T-cell (primary cell): ENCODE results near the gene EYA3. TPM values are rescaled to one million over a fixed set of nuclear protein-coding genes. Genes with fewer than 3 reads are reported as not detected.
A peak's percentile ranks its signal among the peaks of the same experiment; 100 is the strongest.

Source experiments
- ATAC-seq, 4 experiments: fragments of 200-7000 bp in 3 of 4; fragments of 150-1000 bp in 1 of 4; cut with Tn5 transposase; replicated peaks in 1 of 4; 1 replicate in 3 of 4; 2 replicates in 1 of 4; pipeline ENCODE4 v1.10.0; 2021; ENCODE audit warnings: moderate library complexity in 3 of 4, mild to moderate bottlenecking in 2 of 4, moderate number of reproducible peaks in 1 of 4
- CTCF ChIA-PET, 2 donors: fragments of 300-600 bp; sonication (Branson Sonifier 250); formaldehyde crosslinking; loops; one replicate each; lab custom pipeline; 2022; ENCODE audit warnings: antibody characterized with exemption in 2 of 2; lab: Charles Lee
- POLR2A ChIA-PET, 2 donors: fragments of 300-600 bp; sonication (Branson Sonifier 250); formaldehyde crosslinking; loops; one replicate each; lab custom pipeline; 2022; ENCODE audit warnings: antibody characterized with exemption in 2 of 2; lab: Charles Lee
- DNase-seq, 35 experiments: peaks; one replicate each; pipeline versions ENCODE4 v3.0.0 to v3.0.0-alpha.2; 2013 to 2023
- H3K27ac ChIP-seq: one replicate; pipeline ENCODE4 v1.5.1; 2013; ENCODE audit warnings: low read length
- H3K27me3 ChIP-seq, 2 experiments: replicated peaks in 1 of 2; 1 replicate in 1 of 2; 2 replicates in 1 of 2; pipeline versions ENCODE4 v1.6.1 to v1.7.0; 2013; ENCODE audit warnings: low read length in 1 of 2, mixed read lengths in 1 of 2; ENCODE audit not compliant: control insufficient read depth in 2 of 2, insufficient read depth in 2 of 2; ENCODE audit errors: extremely low read depth in 1 of 2
- H3K36me3 ChIP-seq, 2 donors: 1 replicate in 1 of 2; 2 replicates in 1 of 2; pipeline versions ENCODE4 v1.6.1 to v1.7.0; 2013; ENCODE audit warnings: low read length in 1 of 2; ENCODE audit not compliant: control insufficient read depth in 2 of 2, insufficient read depth in 1 of 2; ENCODE audit errors: extremely low read depth in 1 of 2
- H3K4me1 ChIP-seq, 2 experiments: 1 replicate in 1 of 2; 2 replicates in 1 of 2; pipeline versions ENCODE4 v1.6.1 to v1.7.0; 2013; ENCODE audit warnings: low read length in 2 of 2, mixed read lengths in 1 of 2; ENCODE audit not compliant: insufficient read depth in 2 of 2, control insufficient read depth in 1 of 2; ENCODE audit errors: extremely low read depth in 1 of 2
- H3K4me3 ChIP-seq, 2 donors: 1 replicate in 1 of 2; 2 replicates in 1 of 2; pipeline versions ENCODE4 v1.5.1 to v1.7.0; 2013; ENCODE audit warnings: mild to moderate bottlenecking in 2 of 2, low read length in 1 of 2, moderate library complexity in 1 of 2; ENCODE audit not compliant: control insufficient read depth in 1 of 2; ENCODE audit errors: extremely low read depth in 1 of 2
- H3K9me3 ChIP-seq: 2 replicates; pipeline ENCODE4 v1.7.0; 2013
- H3K27ac Mint-ChIP-seq, 2 donors: one replicate each; pipeline ENCODE4 v1.8.0; 2020 to 2021; ENCODE audit warnings: mild to moderate bottlenecking in 2 of 2, mixed read lengths in 2 of 2
- H3K27me3 Mint-ChIP-seq, 2 donors: one replicate each; pipeline ENCODE4 v1.8.0; 2021 to 2022; ENCODE audit warnings: mixed read lengths in 2 of 2
- H3K36me3 Mint-ChIP-seq: one replicate; pipeline ENCODE4 v1.8.0; 2021; ENCODE audit warnings: mixed read lengths
- H3K4me1 Mint-ChIP-seq, 3 donors: one replicate each; pipeline ENCODE4 v1.8.0; 2020 to 2022; ENCODE audit warnings: mixed read lengths in 3 of 3, mild to moderate bottlenecking in 1 of 3
- H3K4me3 Mint-ChIP-seq, 3 donors: one replicate each; pipeline ENCODE4 v1.8.0; 2020 to 2022; ENCODE audit warnings: mild to moderate bottlenecking in 3 of 3, mixed read lengths in 3 of 3, moderate library complexity in 3 of 3
- H3K9me3 Mint-ChIP-seq, 3 donors: one replicate each; pipeline ENCODE4 v1.8.0; 2020 to 2022; ENCODE audit warnings: mixed read lengths in 3 of 3
- WGBS: methylation state at CpG from one replicate; pipeline ENCODE4 v1.1.5; 2013; ENCODE audit warnings: missing lambda C conversion rate; ENCODE audit not compliant: insufficient coverage; 5-methylcytosine and 5-hydroxymethylcytosine counted together
- total RNA-seq, 35 experiments: library from RNA in 6 of 35; stranded (reverse) in 6 of 35; fragments of 120-200 nt in 1 of 35; gene quantifications; one replicate each; pipeline versions ENCODE4 v1.2.1 to v1.2.4 and lab custom pipeline; 2013 to 2026

EYA3 gene
- total RNA-seq, 5 donors from 2014 or later (not counting 1 experiment from before 2014, with no cell fraction given): 15.0 to 20.2 (median 16.7) TPM

- ChIA-PET CTCF (no interaction called here), POLR2A (no interaction called here)
- Histone ChIP-seq H3K4me3 (no peak overlapping the region), H3K27ac (no peak overlapping the region), H3K27me3 (no peaks in the 10 kb centered on the region), H3K4me1 (no peaks in the 10 kb centered on the region), H3K9me3 (no peaks in the 10 kb centered on the region), H3K36me3 (peaks cover 0 to 17% of the 10 kb centered on the region in 2 donors)
- H3K4me1 Mint-ChIP-seq: peaks cover 0 to 7% (median 6%) of the 10 kb centered on the region in 3 donors
- H3K27ac Mint-ChIP-seq: no peak overlapping the region
- peaks cover 22% of the 10 kb centered on the region for H3K36me3 Mint-ChIP-seq
- H3K4me3 Mint-ChIP-seq: no peak overlapping the region
- no peak for DNase-seq
- no peaks in the 10 kb centered on the region for H3K27me3 Mint-ChIP-seq
- H3K9me3 Mint-ChIP-seq: no peaks in the 10 kb centered on the region
- ATAC-seq: no peak
Observed at GRCh38 chr1:28032281-28032680, 56.1 kb downstream of the EYA3 start.

- Histone ChIP-seq H3K4me3 (no peak overlapping the region), H3K9me3 (no peaks in the 10 kb centered on the region), H3K27me3 (no peaks in the 10 kb centered on the region), H3K27ac (no peak overlapping the region), H3K36me3 (peaks cover 0 to 17% of the 10 kb centered on the region in 2 donors), H3K4me1 (no peaks in the 10 kb centered on the region)
- H3K4me3 Mint-ChIP-seq: no peak overlapping the region
- H3K9me3 Mint-ChIP-seq: no peaks in the 10 kb centered on the region
- ChIA-PET CTCF (no interaction called here), POLR2A (no interaction called here)
- no peak overlapping the region for H3K27ac Mint-ChIP-seq
- no peak for DNase-seq
- H3K36me3 Mint-ChIP-seq: peaks cover 21% of the 10 kb centered on the region
- no peaks in the 10 kb centered on the region for H3K27me3 Mint-ChIP-seq
- H3K4me1 Mint-ChIP-seq: peaks cover 0 to 9% (median 7%) of the 10 kb centered on the region in 3 donors
- ATAC-seq: no peak
Observed at GRCh38 chr1:28031173-28031572, 57.2 kb downstream of the EYA3 start.

GRCh38 chr1:28028873-28029654 lies 59.3 kb downstream of the EYA3 start:
- Histone ChIP-seq H3K27ac (no peak overlapping the region), H3K4me3 (no peak overlapping the region), H3K9me3 (no peaks in the 10 kb centered on the region), H3K36me3 (peaks cover 0 to 19% of the 10 kb centered on the region in 2 donors), H3K27me3 (no peaks in the 10 kb centered on the region), H3K4me1 (no peaks in the 10 kb centered on the region)
- Mint-ChIP-seq H3K27ac (no peak overlapping the region), H3K4me1 (peaks cover 0 to 9% (median 7%) of the 10 kb centered on the region in 3 donors), H3K27me3 (no peaks in the 10 kb centered on the region), H3K9me3 (no peaks in the 10 kb centered on the region), H3K4me3 (no peak overlapping the region), H3K36me3 (peaks cover 22% of the 10 kb centered on the region)
- no CpG with 5 or more reads among the region's 3 CpGs for whole genome bisulfite sequencing
- ChIA-PET CTCF (no interaction called here), POLR2A (interaction anchor here in 1 of 2 donors (0.6 kb wide), 1 partner anchor 310 kb away, joined by 4 read pairs; no protein-coding TSS in a partner anchor)
- ATAC-seq (no peak), DNase-seq (no peak)

- no peaks in the 10 kb centered on the region for H3K27me3 Mint-ChIP-seq
- DNase-seq (no peak), ATAC-seq (no peak)
- H3K27me3 ChIP-seq: no peaks in the 10 kb centered on the region
- H3K27ac Mint-ChIP-seq: no peak overlapping the region
- H3K9me3 ChIP-seq: no peaks in the 10 kb centered on the region
- H3K36me3 Mint-ChIP-seq: peaks cover 22% of the 10 kb centered on the region
- ChIA-PET CTCF (interaction anchor here in 1 of 2 donors (0.6 kb wide), 1 partner anchor 10 kb away, joined by 3 read pairs; no protein-coding TSS in a partner anchor), POLR2A (interaction anchor here in 1 of 2 donors (0.5 kb wide), 1 partner anchor 211 kb away, joined by 6 read pairs; no protein-coding TSS in a partner anchor)
- H3K4me3 Mint-ChIP-seq: no peak overlapping the region
- H3K27ac ChIP-seq: no peak overlapping the region
- peaks cover 0 to 9% (median 7%) of the 10 kb centered on the region in 3 donors for H3K4me1 Mint-ChIP-seq
- no peak overlapping the region for H3K4me3 ChIP-seq
- H3K9me3 Mint-ChIP-seq: no peaks in the 10 kb centered on the region
- H3K4me1 ChIP-seq: no peaks in the 10 kb centered on the region
- peaks cover 0 to 19% of the 10 kb centered on the region in 2 donors for H3K36me3 ChIP-seq
Observed at GRCh38 chr1:28027660-28028059, 60.8 kb downstream of the EYA3 start.

GRCh38 chr1:28027238-28027637 lies 61.2 kb downstream of the EYA3 start:
- Histone ChIP-seq H3K27me3 (no peaks in the 10 kb centered on the region), H3K27ac (no peak overlapping the region), H3K36me3 (peaks cover 0 to 19% of the 10 kb centered on the region in 2 donors), H3K4me3 (no peak overlapping the region), H3K4me1 (no peaks in the 10 kb centered on the region), H3K9me3 (no peaks in the 10 kb centered on the region)
- ChIA-PET CTCF (interaction anchor here in 1 of 2 donors (0.6 kb wide), 1 partner anchor 10 kb away, joined by 3 read pairs; no protein-coding TSS in a partner anchor), POLR2A (no interaction called here)
- Mint-ChIP-seq H3K36me3 (peaks cover 18% of the 10 kb centered on the region), H3K27me3 (no peaks in the 10 kb centered on the region), H3K4me1 (peaks cover 0 to 9% (median 7%) of the 10 kb centered on the region in 3 donors), H3K4me3 (no peak overlapping the region), H3K9me3 (no peaks in the 10 kb centered on the region), H3K27ac (peak overlapping the region; percentile 6 to 19)
- no peak for DNase-seq
- WGBS: 88% methylated on average over 1 of the region's 1 CpG
- no peak for ATAC-seq

GRCh38 chr1:28026329-28026728 lies 62.1 kb downstream of the EYA3 start:
- H3K36me3 ChIP-seq: peaks cover 0 to 19% of the 10 kb centered on the region in 2 donors
- Mint-ChIP-seq H3K27ac (peak overlapping the region in 1 of 2 donors; percentile 36), H3K27me3 (no peaks in the 10 kb centered on the region), H3K36me3 (peaks cover 17% of the 10 kb centered on the region), H3K4me1 (peaks cover 0 to 9% (median 7%) of the 10 kb centered on the region in 3 donors), H3K4me3 (no peak overlapping the region), H3K9me3 (no peaks in the 10 kb centered on the region)
- POLR2A ChIA-PET: no interaction called here
- CTCF ChIA-PET: no interaction called here
- H3K4me1 ChIP-seq: no peaks in the 10 kb centered on the region
- no peak overlapping the region for H3K27ac ChIP-seq
- no peaks in the 10 kb centered on the region for H3K9me3 ChIP-seq
- no CpG with 5 or more reads among the region's 3 CpGs for WGBS
- H3K4me3 ChIP-seq: no peak overlapping the region
- ATAC-seq (no peak), DNase-seq (no peak)
- no peaks in the 10 kb centered on the region for H3K27me3 ChIP-seq
